BLaER1 treated with 17β-estradiol and CSF1 and Interleukin-3, amounts not matched to agents 10 nM and 100 nM (cell line): ENCODE data around the gene ZNF446.
A peak's percentile ranks its signal among the peaks of the same experiment; 100 is the strongest.

Source experiments
- H3K27ac ChIP-seq, 11 experiments: shearing (Covaris generic); formaldehyde crosslinking; 2 replicates each; pipeline ENCODE4 v1.8.1; 2022
- H3K27me3 ChIP-seq, 11 experiments: shearing (Covaris generic); formaldehyde crosslinking; 2 replicates each; pipeline ENCODE4 v1.8.1; 2022
- H3K36me3 ChIP-seq, 11 experiments: shearing (Covaris generic); formaldehyde crosslinking; 2 replicates each; pipeline ENCODE4 v1.8.1; 2022
- H3K4me1 ChIP-seq, 10 experiments: shearing (Covaris generic); formaldehyde crosslinking; 2 replicates each; pipeline ENCODE4 v1.8.1; 2022
- H3K4me2 ChIP-seq, 11 experiments: shearing (Covaris generic); formaldehyde crosslinking; 2 replicates each; pipeline ENCODE4 v1.8.1; 2022
- H3K4me3 ChIP-seq, 10 experiments: shearing (Covaris generic); formaldehyde crosslinking; 2 replicates each; pipeline ENCODE4 v1.8.1; 2022
- H3K9ac ChIP-seq, 11 experiments: shearing (Covaris generic); formaldehyde crosslinking; 2 replicates each; pipeline ENCODE4 v1.8.1; 2022
- H3K9me3 ChIP-seq, 11 experiments: shearing (Covaris generic); formaldehyde crosslinking; replicated peaks in 1 of 11; 2 replicates each; pipeline ENCODE4 v1.8.1; 2022
- H4K20me1 ChIP-seq, 11 experiments: shearing (Covaris generic); formaldehyde crosslinking; 2 replicates each; pipeline ENCODE4 v1.8.1; 2022
- Cebpa-rat ChIP-seq, 11 experiments: shearing (Covaris generic); IDR thresholded peaks; 2 replicates each; pipeline ENCODE4 v1.8.1; 2022

ZNF446 gene

GRCh38 chr19:58450856-58451357 lies 25.2 kb upstream of the ZNF446 start:
- Histone ChIP-seq H3K9me3 (peaks cover 36 to 49% (median 42%) of the 10 kb centered on the region in 11 experiments), H3K27me3 (peaks cover 0 to 25% (median 20%) of the 10 kb centered on the region in 11 experiments; a peak in 15 of 22 replicates), H3K4me2 (peak overlapping the region; percentile 82 to 97 (median 89)), H3K9ac (peak overlapping the region in 5 of 11 experiments; percentile 77 to 88 (median 81); a peak in 6 of 22 replicates), H3K4me1 (peaks cover 0 to 16% (median 9%) of the 10 kb centered on the region in 10 experiments; a peak in 14 of 20 replicates), H4K20me1 (peaks cover 0 to 10% (median 0%) of the 10 kb centered on the region in 11 experiments; a peak in 1 of 22 replicates), H3K27ac (peak overlapping the region in 1 of 11 experiments; percentile 61; a peak in 1 of 22 replicates), H3K36me3 (peaks cover 6 to 25% (median 17%) of the 10 kb centered on the region in 11 experiments; a peak in 16 of 22 replicates), H3K4me3 (peak overlapping the region; percentile 63 to 92 (median 86))
- TF ChIP-seq Cebpa-rat (IDR thresholded peaks at IDR 0.05) = no peak

GRCh38 chr19:58451358-58452101 lies 24.6 kb upstream of the ZNF446 start, which contains the start of gene ZNF324B:
Gene ZNF324B, plus strand, starts transcription at chr19:58451622. Its CDS starts 2,080 bp downstream, at chr19:58453702.
- Histone ChIP-seq H3K4me1 (peaks cover 0 to 16% (median 9%) of the 10 kb centered on the region in 10 experiments; a peak in 14 of 20 replicates), H3K4me2 (peak within 1 kb of the TSS; percentile 82 to 97 (median 92)), H4K20me1 (peaks cover 0 to 10% (median 0%) of the 10 kb centered on the region in 11 experiments; a peak in 1 of 22 replicates), H3K4me3 (peak within 1 kb of the TSS; percentile 63 to 92 (median 86)), H3K27ac (peak within 1 kb of the TSS in 10 of 11 experiments; percentile 41 to 75 (median 66); a peak in 19 of 22 replicates), H3K27me3 (peaks cover 0 to 25% (median 20%) of the 10 kb centered on the region in 11 experiments; a peak in 15 of 22 replicates), H3K36me3 (peaks cover 10 to 31% (median 23%) of the 10 kb centered on the region in 11 experiments; a peak in 20 of 22 replicates), H3K9me3 (peaks cover 36 to 44% (median 42%) of the 10 kb centered on the region in 11 experiments), H3K9ac (peak within 1 kb of the TSS; percentile 72 to 88 (median 79))
- TF ChIP-seq Cebpa-rat (IDR thresholded peaks at IDR 0.05) = no peak

GRCh38 chr19:58453743-58454142 lies 22.4 kb upstream of the ZNF446 start:
- no peak overlapping the region for H3K9ac ChIP-seq
- H3K4me1 ChIP-seq = peaks cover 0 to 16% (median 9%) of the 10 kb centered on the region in 10 experiments; a peak in 14 of 20 replicates
- H3K27me3 ChIP-seq = peaks cover 0 to 25% (median 20%) of the 10 kb centered on the region in 11 experiments; a peak in 15 of 22 replicates
- H4K20me1 ChIP-seq = peaks cover 0 to 10% (median 0%) of the 10 kb centered on the region in 11 experiments; a peak in 1 of 22 replicates
- H3K36me3 ChIP-seq = peaks cover 20 to 51% (median 35%) of the 10 kb centered on the region in 11 experiments
- TF ChIP-seq Cebpa-rat (IDR thresholded peaks at IDR 0.05) = no peak
- no peak overlapping the region for H3K4me3 ChIP-seq
- peaks cover 16 to 22% (median 21%) of the 10 kb centered on the region in 11 experiments for H3K9me3 ChIP-seq
- no peak overlapping the region for H3K27ac ChIP-seq
- H3K4me2 ChIP-seq = no peak overlapping the region

GRCh38 chr19:58455306-58455705 lies 20.8 kb upstream of the ZNF446 start:
- Histone ChIP-seq H3K27ac (no peak overlapping the region), H3K4me1 (peaks cover 0 to 16% (median 9%) of the 10 kb centered on the region in 10 experiments; a peak in 14 of 20 replicates), H3K36me3 (peaks cover 20 to 63% (median 37%) of the 10 kb centered on the region in 11 experiments), H3K4me2 (no peak overlapping the region), H3K9me3 (peaks cover under 1 to 6% (median 5%) of the 10 kb centered on the region in 11 experiments; a peak in 19 of 22 replicates), H3K4me3 (no peak overlapping the region), H3K27me3 (peaks cover 0 to 10% (median 9%) of the 10 kb centered on the region in 11 experiments; a peak in 15 of 22 replicates), H3K9ac (no peak overlapping the region), H4K20me1 (peaks cover 0 to 10% (median 0%) of the 10 kb centered on the region in 11 experiments; a peak in 1 of 22 replicates)
- TF ChIP-seq Cebpa-rat (IDR thresholded peaks at IDR 0.05) = no peak

- Histone ChIP-seq H4K20me1 (peaks cover 0 to 10% (median 0%) of the 10 kb centered on the region in 11 experiments; a peak in 1 of 22 replicates), H3K36me3 (peaks cover 20 to 63% (median 37%) of the 10 kb centered on the region in 11 experiments), H3K9me3 (no peaks in the 10 kb centered on the region; a peak in 1 of 22 replicates), H3K4me3 (no peak overlapping the region), H3K4me1 (peaks cover 0 to 11% (median 8%) of the 10 kb centered on the region in 10 experiments; a peak in 14 of 20 replicates), H3K4me2 (no peak overlapping the region), H3K9ac (no peak overlapping the region), H3K27me3 (peaks cover 0 to 2% (median 1%) of the 10 kb centered on the region in 11 experiments; a peak in 13 of 22 replicates), H3K27ac (no peak overlapping the region)
- TF ChIP-seq Cebpa-rat (IDR thresholded peaks at IDR 0.05) = no peak
These were observed 20.0 kb upstream of the ZNF446 start for GRCh38 chr19:58456111-58456510.

- Histone ChIP-seq H3K9ac (no peak overlapping the region), H3K27ac (no peak overlapping the region), H3K4me3 (no peak overlapping the region), H3K4me2 (no peak overlapping the region), H4K20me1 (no peaks in the 10 kb centered on the region; a peak in 1 of 22 replicates), H3K27me3 (peaks cover 0 to 14% (median 9%) of the 10 kb centered on the region in 11 experiments; a peak in 13 of 22 replicates), H3K36me3 (peaks cover 13 to 44% (median 24%) of the 10 kb centered on the region in 11 experiments; a peak in 21 of 22 replicates), H3K9me3 (no peaks in the 10 kb centered on the region; a peak in 1 of 22 replicates), H3K4me1 (peaks cover 0 to 11% (median 8%) of the 10 kb centered on the region in 10 experiments; a peak in 14 of 20 replicates)
- no peak for TF ChIP-seq Cebpa-rat (IDR thresholded peaks at IDR 0.05)
These were observed 16.1 kb upstream of the ZNF446 start for GRCh38 chr19:58460039-58460438.

GRCh38 chr19:58466089-58466759 lies 9.9 kb upstream of the ZNF446 start:
- Histone ChIP-seq H3K27ac (no peak overlapping the region), H3K4me3 (peak overlapping the region; percentile 85 to 100 (median 97)), H3K9ac (peak overlapping the region in 10 of 11 experiments; percentile 32 to 95 (median 88); a peak in 13 of 22 replicates), H3K36me3 (peaks cover 12 to 28% (median 17%) of the 10 kb centered on the region in 11 experiments; a peak in 20 of 22 replicates), H4K20me1 (peaks cover 0 to 33% (median 23%) of the 10 kb centered on the region in 11 experiments; a peak in 20 of 22 replicates), H3K4me1 (peaks cover 14 to 41% (median 29%) of the 10 kb centered on the region in 10 experiments), H3K9me3 (peaks cover 0 to 6% (median 0%) of the 10 kb centered on the region in 11 experiments; a peak in 4 of 22 replicates), H3K27me3 (peaks cover 0 to 31% (median 24%) of the 10 kb centered on the region in 11 experiments; a peak in 18 of 22 replicates), H3K4me2 (peak overlapping the region; percentile 84 to 99 (median 93))
- no peak for TF ChIP-seq Cebpa-rat (IDR thresholded peaks at IDR 0.05)
